ENCODE measurements around the gene BTNL2. TPM values are rescaled to one million over a fixed set of nuclear protein-coding genes. Genes with fewer than 3 reads are reported as not detected.

Gene BTNL2, protein sequence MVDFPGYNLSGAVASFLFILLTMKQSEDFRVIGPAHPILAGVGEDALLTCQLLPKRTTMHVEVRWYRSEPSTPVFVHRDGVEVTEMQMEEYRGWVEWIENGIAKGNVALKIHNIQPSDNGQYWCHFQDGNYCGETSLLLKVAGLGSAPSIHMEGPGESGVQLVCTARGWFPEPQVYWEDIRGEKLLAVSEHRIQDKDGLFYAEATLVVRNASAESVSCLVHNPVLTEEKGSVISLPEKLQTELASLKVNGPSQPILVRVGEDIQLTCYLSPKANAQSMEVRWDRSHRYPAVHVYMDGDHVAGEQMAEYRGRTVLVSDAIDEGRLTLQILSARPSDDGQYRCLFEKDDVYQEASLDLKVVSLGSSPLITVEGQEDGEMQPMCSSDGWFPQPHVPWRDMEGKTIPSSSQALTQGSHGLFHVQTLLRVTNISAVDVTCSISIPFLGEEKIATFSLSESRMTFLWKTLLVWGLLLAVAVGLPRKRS
- not detected for polyA plus RNA-seq (2012; ENCODE audit: insufficient read depth, insufficient read length, low read depth)

GRCh38 chr6:32406857-32407256 is at the start of gene BTNL2:
Gene BTNL2 (minus strand): TSS chr6:32407181. CDS start chr6:32407123, 58 bp downstream.
- DNase-seq, result no peak
- Histone ChIP-seq H3K9me3 (no peaks in the 10 kb centered on the region), H3K36me3 (no peaks in the 10 kb centered on the region), H3K4me1 (no peaks in the 10 kb centered on the region), H3K27me3 (peaks cover 69% of the 10 kb centered on the region), H3K4me3 (ENCODE audit: low read depth, low read length) (no peak within 1 kb of the TSS)
- TF ChIP-seq CTCF (IDR thresholded peaks at IDR 0.05; ENCODE audit: low read depth, low read length), result no peak

GRCh38 chr6:32449088-32449736 is 42.2 kb upstream of the BTNL2 start:
- Histone ChIP-seq H3K36me3 (no peaks in the 10 kb centered on the region), H3K27me3 (peaks cover 2% of the 10 kb centered on the region; the same call in 1 of the 2 replicates), H3K4me1 (no peaks in the 10 kb centered on the region), H3K4me3 (ENCODE audit: low read depth, low read length) (no peak overlapping the region), H3K9me3 (no peaks in the 10 kb centered on the region)
- no peak for TF ChIP-seq CTCF (IDR thresholded peaks at IDR 0.05; ENCODE audit: low read depth, low read length)
- DNase-seq, result no peak

DNA sequence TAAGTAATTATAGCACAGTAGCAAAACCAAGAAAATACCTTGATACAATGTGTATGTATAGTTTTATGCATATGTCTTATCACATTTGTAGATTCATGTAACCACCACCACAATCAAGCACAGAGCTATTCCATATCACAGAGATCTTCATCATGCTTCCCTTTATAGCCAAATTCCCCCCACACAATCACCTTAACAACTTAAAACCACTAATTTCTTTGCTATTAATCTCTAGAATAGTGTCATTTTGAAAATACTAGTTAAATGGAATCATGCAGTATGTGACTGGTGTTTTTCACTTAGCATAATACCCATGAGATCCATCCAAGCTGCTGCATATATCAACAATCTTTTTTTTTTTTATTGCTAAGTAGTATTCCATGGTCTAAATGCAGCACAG is 41.0 kb upstream of the BTNL2 start:
- no peak overlapping the region for H3K4me3 ChIP-seq (ENCODE audit: low read depth, low read length)
- no peaks in the 10 kb centered on the region for H3K4me1 ChIP-seq
- DNase-seq, result no peak
- peaks cover 2% of the 10 kb centered on the region; the same call in 1 of the 2 replicates for H3K27me3 ChIP-seq
- no peaks in the 10 kb centered on the region for H3K36me3 ChIP-seq
- no peaks in the 10 kb centered on the region for H3K9me3 ChIP-seq
- no peak for TF ChIP-seq CTCF (IDR thresholded peaks at IDR 0.05; ENCODE audit: low read depth, low read length)

GRCh38 chr6:32445321-32445854 is 38.4 kb upstream of the BTNL2 start:
- no peak for TF ChIP-seq CTCF (IDR thresholded peaks at IDR 0.05; ENCODE audit: low read depth, low read length)
- H3K4me1 ChIP-seq, result no peaks in the 10 kb centered on the region
- DNase-seq, result no peak
- no peak overlapping the region for H3K4me3 ChIP-seq (ENCODE audit: low read depth, low read length)
- no peaks in the 10 kb centered on the region for H3K9me3 ChIP-seq
- H3K27me3 ChIP-seq, result peaks cover 12% of the 10 kb centered on the region; the same call in 1 of the 2 replicates
- no peaks in the 10 kb centered on the region for H3K36me3 ChIP-seq

- no peak for DNase-seq
- Histone ChIP-seq H3K27me3 (peaks cover 12% of the 10 kb centered on the region; the same call in 1 of the 2 replicates), H3K9me3 (no peaks in the 10 kb centered on the region), H3K4me3 (ENCODE audit: low read depth, low read length) (no peak overlapping the region), H3K36me3 (no peaks in the 10 kb centered on the region), H3K4me1 (no peaks in the 10 kb centered on the region)
- no peak for TF ChIP-seq CTCF (IDR thresholded peaks at IDR 0.05; ENCODE audit: low read depth, low read length)
Measured at GRCh38 chr6:32444433-32444832, 37.5 kb upstream of the BTNL2 start.
